Spleen (tissue), 11 donors: ENCODE data around the gene KSR1. TPM values are rescaled to one million over a fixed set of nuclear protein-coding genes. Genes with fewer than 3 reads are reported as not detected.
"Not testable (repeated sequence)": the region's sequence is repeated elsewhere in the genome, so short reads cannot be mapped to it uniquely, and the experiment has no call there.

ENCODE experiments used
- DNase-seq: peaks from one replicate; pipeline ENCODE4 v3.0.0-alpha.2; 2020
- H3K27ac ChIP-seq, 8 donors: fragments of 200-600 bp; sonication (generic) in 7 of 8; 1 replicate in 4 of 8; 2 replicates in 4 of 8; pipeline versions ENCODE4 v1.5.0 to v1.8.0; 2016 to 2021; ENCODE audit warnings: inconsistent platforms in 4 of 8, mild to moderate bottlenecking in 4 of 8, moderate library complexity in 1 of 8
- H3K27me3 ChIP-seq, 7 donors: fragments of 200-600 bp; sonication (generic) in 6 of 7; replicated peaks in 1 of 7; 1 replicate in 4 of 7; 2 replicates in 3 of 7; pipeline versions ENCODE4 v1.5.0 to v1.8.0; 2016 to 2021; ENCODE audit warnings: inconsistent platforms in 3 of 7, mild to moderate bottlenecking in 1 of 7
- H3K36me3 ChIP-seq, 6 donors: fragments of 200-600 bp; sonication (generic) in 5 of 6; 1 replicate in 4 of 6; 2 replicates in 2 of 6; pipeline versions ENCODE4 v1.5.0 to v1.8.0; 2016 to 2021; ENCODE audit warnings: inconsistent platforms in 2 of 6
- H3K4me1 ChIP-seq, 6 donors: fragments of 200-600 bp; sonication (generic) in 5 of 6; 1 replicate in 3 of 6; 2 replicates in 3 of 6; pipeline versions ENCODE4 v1.5.0 to v1.8.0; 2016 to 2021; ENCODE audit warnings: inconsistent platforms in 3 of 6
- H3K4me3 ChIP-seq, 8 donors: fragments of 200-600 bp; sonication (generic) in 7 of 8; 1 replicate in 4 of 8; 2 replicates in 4 of 8; pipeline versions ENCODE4 v1.5.0 to v1.8.0; 2016 to 2021; ENCODE audit warnings: inconsistent platforms in 4 of 8, mild to moderate bottlenecking in 4 of 8, moderate library complexity in 2 of 8
- H3K9me3 ChIP-seq, 8 donors: fragments of 200-600 bp; sonication (generic) in 7 of 8; 1 replicate in 4 of 8; 2 replicates in 4 of 8; pipeline versions ENCODE4 v1.5.0 to v1.8.0; 2016 to 2021; ENCODE audit warnings: inconsistent platforms in 4 of 8
- CTCF ChIP-seq, 11 experiments: fragments of 200-600 bp in 7 of 11; fragments of 450-650 bp in 4 of 11; sonication (generic) in 4 of 11; IDR thresholded peaks in 8 of 11; conservative IDR thresholded peaks in 3 of 11; 1 replicate in 7 of 11; 2 replicates in 4 of 11; pipeline versions ENCODE4 v1.4.0 to v1.8.0; 2016 to 2021; ENCODE audit warnings: antibody characterized with exemption in 11 of 11, inconsistent platforms in 4 of 11, mild to moderate bottlenecking in 1 of 11
- POLR2A ChIP-seq, 3 donors: fragments of 450-650 bp; IDR thresholded peaks; one replicate each; pipeline ENCODE4 v1.5.1; 2017; ENCODE audit warnings: antibody characterized with exemption in 3 of 3, mild to moderate bottlenecking in 1 of 3
- POLR2AphosphoS5 ChIP-seq, 3 donors: sonication (generic); formaldehyde crosslinking; IDR thresholded peaks; one replicate each; pipeline ENCODE4 v1.5.1; 2017; ENCODE audit warnings: antibody characterized with exemption in 3 of 3
- WGBS, 5 donors: extraction: QIAGEN DNeasy Blood & Tissue Kit in 3 of 5; methylation state at CpG; one replicate each; pipeline versions ENCODE4 v1.1.5 to v1.1.7; 2013 to 2018; 5-methylcytosine and 5-hydroxymethylcytosine counted together
- intact Hi-C: fragments of 100-400 bp; cut with DNase I; formaldehyde crosslinking; loops from one replicate; pipeline ENCODE4 v1.15.0; 2023; ENCODE audit warnings: low total_unique reads
- polyA plus RNA-seq, 3 donors: library from polyadenylated mRNA; stranded (reverse); fragments of 200-250 nt; gene quantifications; one replicate each; pipeline ENCODE4 v1.2.1, GENCODE V29; 2013
- total RNA-seq, 7 donors: library from RNA; depleted of rRNA in 3 of 7; stranded (reverse); fragments of >200 nt in 3 of 7; fragmentation: NEBNext Ultra II Directional in 4 of 7; extraction: Animal tissue kit (Norgen Biotek cat#: 25700) in 4 of 7; gene quantifications; one replicate each; pipeline versions ENCODE4 v1.1.0 to v1.2.1, GENCODE V29; 2016 to 2021
- donor health status: healthy with polysubstance abuse.
- donor health status: DM: no; HTN: no; CAD: no; lungs with moderate emphysema.
- donor health status: DM: no; HTN: no; CAD: no.
- donor health status: Bipolar disorder and iron deficiency.
- donor health status: healthy.
- donor health status: DM: no; HTN: no; CAD: no.
- donor health status: DM: yes; HTN: yes; CAD: no.

KSR1 gene
- total and polyA plus RNA-seq, 10 donors = 6.4 to 100 (median 46.0) TPM

- peak; percentile 32 for DNase-seq
These were observed 209.3 kb downstream of the KSR1 start for GRCh38 chr17:27665549-27665948.

GRCh38 chr17:27666270-27666669, 210.0 kb downstream of the KSR1 start:
- H3K27ac ChIP-seq, H3K4me3 ChIP-seq, H3K36me3 ChIP-seq, H3K9me3 ChIP-seq, H3K27me3 ChIP-seq, intact Hi-C loops, H3K4me1 ChIP-seq: not testable (repeated sequence)
- 67 to 90% (median 76%) methylated on average over 5 to 6 of the region's 6 CpGs for WGBS, 5 donors
- DNase-seq = peak; percentile 56

More at GRCh38 chr17:27665549-27665948, 209.3 kb downstream of the KSR1 start:
- TF ChIP-seq POLR2AphosphoS5 (IDR thresholded peaks at IDR 0.05) (no peak), CTCF (IDR thresholded peaks at IDR 0.05 in 8 of 11, conservative IDR thresholded peaks at IDR 0.05 in 3 of 11) (no peak), POLR2A (IDR thresholded peaks at IDR 0.05) (no peak)
- Histone ChIP-seq H3K4me1 (no peaks in the 10 kb centered on the region), H3K9me3 (no peaks in the 10 kb centered on the region), H3K27me3 (no peaks in the 10 kb centered on the region), H3K27ac (no peak overlapping the region), H3K36me3 (no peaks in the 10 kb centered on the region), H3K4me3 (no peak overlapping the region)
- WGBS, 5 donors = 84 to 92% (median 88%) methylated on average over 4 of the region's 4 CpGs
- intact Hi-C loops = no loop called here

GRCh38 chr17:27666831-27667560, 210.7 kb downstream of the KSR1 start:
- Histone ChIP-seq H3K9me3 (no peaks in the 10 kb centered on the region), H3K4me1 (no peaks in the 10 kb centered on the region), H3K36me3 (no peaks in the 10 kb centered on the region), H3K27ac (no peak overlapping the region), H3K27me3 (no peaks in the 10 kb centered on the region), H3K4me3 (no peak overlapping the region)
- 79 to 91% (median 89%) methylated on average over 6 to 11 of the region's 11 CpGs for whole genome bisulfite sequencing, 5 donors
- no peak for TF ChIP-seq CTCF (IDR thresholded peaks at IDR 0.05 in 8 of 11, conservative IDR thresholded peaks at IDR 0.05 in 3 of 11)
- TF ChIP-seq POLR2AphosphoS5 (IDR thresholded peaks at IDR 0.05) = no peak
- no peak for TF ChIP-seq POLR2A (IDR thresholded peaks at IDR 0.05)
- peak; percentile 53 for DNase-seq
- intact Hi-C loops = no loop called here

GRCh38 chr17:27667656-27668487, 211.6 kb downstream of the KSR1 start:
- DNase-seq = peak; percentile 54
- H3K36me3 ChIP-seq = no peaks in the 10 kb centered on the region
- intact Hi-C loops = no loop called here
- H3K4me3 ChIP-seq = no peak overlapping the region
- no peaks in the 10 kb centered on the region for H3K4me1 ChIP-seq
- TF ChIP-seq POLR2A (IDR thresholded peaks at IDR 0.05) = no peak
- no peak for TF ChIP-seq POLR2AphosphoS5 (IDR thresholded peaks at IDR 0.05)
- TF ChIP-seq CTCF (IDR thresholded peaks at IDR 0.05 in 8 of 11, conservative IDR thresholded peaks at IDR 0.05 in 3 of 11) = no peak
- H3K9me3 ChIP-seq = no peaks in the 10 kb centered on the region
- H3K27ac ChIP-seq = no peak overlapping the region
- WGBS, 5 donors = 73 to 95% (median 84%) methylated on average over 5 to 12 of the region's 12 CpGs
- no peaks in the 10 kb centered on the region for H3K27me3 ChIP-seq
